Glutamatergic neuron (in vitro differentiated cells): Measurements from ENCODE around the gene TBC1D22B. TPM values are rescaled to one million over a fixed set of nuclear protein-coding genes. Genes with fewer than 3 reads are reported as not detected.

Source experiments
- DNase-seq: peaks from one replicate; pipeline ENCODE4 v3.0.0; 2022
- H3K27ac Mint-ChIP-seq: one replicate; pipeline ENCODE4 v1.8.0; 2020; ENCODE audit warnings: mild to moderate bottlenecking, mixed read lengths, inconsistent platforms; ENCODE audit not compliant: unreplicated experiment
- H3K27me3 Mint-ChIP-seq: one replicate; pipeline ENCODE4 v1.8.0; 2020; ENCODE audit warnings: mild to moderate bottlenecking, moderate library complexity, mixed read lengths, inconsistent platforms; ENCODE audit not compliant: unreplicated experiment
- H3K36me3 Mint-ChIP-seq: one replicate; pipeline ENCODE4 v1.8.0; 2020; ENCODE audit warnings: mild to moderate bottlenecking, mixed read lengths, inconsistent platforms; ENCODE audit not compliant: unreplicated experiment
- H3K4me1 Mint-ChIP-seq: one replicate; pipeline ENCODE4 v1.8.0; 2020; ENCODE audit warnings: mild to moderate bottlenecking, low read depth, mixed read lengths, inconsistent platforms; ENCODE audit not compliant: unreplicated experiment
- H3K4me3 Mint-ChIP-seq: one replicate; pipeline ENCODE4 v1.8.0; 2020; ENCODE audit warnings: mild to moderate bottlenecking, mixed read lengths, inconsistent platforms; ENCODE audit not compliant: unreplicated experiment
- H3K9me3 Mint-ChIP-seq: one replicate; pipeline ENCODE4 v1.8.0; 2020; ENCODE audit warnings: mild to moderate bottlenecking, moderate library complexity, mixed read lengths, inconsistent platforms; ENCODE audit not compliant: unreplicated experiment
- total RNA-seq: library from RNA; stranded (reverse); fragmentation: NEBNext Ultra II Directional; extraction: Animal tissue kit (Norgen Biotek cat#: 25700); gene quantifications from one replicate; pipeline ENCODE4 v1.2.1, GENCODE V29; 2021; ENCODE audit not compliant: unreplicated experiment
- TF ChIP-seq, protein P1 (sequence below): fragments of 200-600 bp; sonication (generic); IDR thresholded peaks from one replicate; pipeline ENCODE4 v1.5.0; 2021; ENCODE audit not compliant: partially characterized antibody, unreplicated experiment

TBC1D22B gene
- total RNA-seq, 1 donor from 2014 or later = 10.2 TPM

DNA sequence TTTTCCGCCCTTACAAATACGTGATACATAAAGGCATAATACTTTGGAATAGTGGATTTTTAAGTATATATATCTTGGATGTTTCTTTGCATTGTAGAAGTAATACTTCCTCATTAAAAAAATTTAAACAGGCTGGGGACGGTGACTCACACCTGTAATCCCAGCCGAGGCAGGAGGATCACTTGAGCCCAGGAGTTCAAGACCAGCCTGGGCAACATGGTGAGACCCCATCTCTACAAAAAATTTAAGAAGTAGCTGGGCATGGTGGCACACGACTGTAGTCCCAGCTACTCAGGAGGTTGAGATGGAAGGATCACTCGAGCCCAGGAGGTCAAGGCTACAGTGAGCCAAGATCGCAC is 57.6 kb downstream of the TBC1D22B start:
- Mint-ChIP-seq H3K27ac (no peak overlapping the region), H3K4me3 (no peak overlapping the region), H3K36me3 (no peaks in the 10 kb centered on the region), H3K4me1 (peaks cover under 1% of the 10 kb centered on the region), H3K27me3 (no peaks in the 10 kb centered on the region), H3K9me3 (no peaks in the 10 kb centered on the region)
- TF ChIP-seq, protein P1, sequence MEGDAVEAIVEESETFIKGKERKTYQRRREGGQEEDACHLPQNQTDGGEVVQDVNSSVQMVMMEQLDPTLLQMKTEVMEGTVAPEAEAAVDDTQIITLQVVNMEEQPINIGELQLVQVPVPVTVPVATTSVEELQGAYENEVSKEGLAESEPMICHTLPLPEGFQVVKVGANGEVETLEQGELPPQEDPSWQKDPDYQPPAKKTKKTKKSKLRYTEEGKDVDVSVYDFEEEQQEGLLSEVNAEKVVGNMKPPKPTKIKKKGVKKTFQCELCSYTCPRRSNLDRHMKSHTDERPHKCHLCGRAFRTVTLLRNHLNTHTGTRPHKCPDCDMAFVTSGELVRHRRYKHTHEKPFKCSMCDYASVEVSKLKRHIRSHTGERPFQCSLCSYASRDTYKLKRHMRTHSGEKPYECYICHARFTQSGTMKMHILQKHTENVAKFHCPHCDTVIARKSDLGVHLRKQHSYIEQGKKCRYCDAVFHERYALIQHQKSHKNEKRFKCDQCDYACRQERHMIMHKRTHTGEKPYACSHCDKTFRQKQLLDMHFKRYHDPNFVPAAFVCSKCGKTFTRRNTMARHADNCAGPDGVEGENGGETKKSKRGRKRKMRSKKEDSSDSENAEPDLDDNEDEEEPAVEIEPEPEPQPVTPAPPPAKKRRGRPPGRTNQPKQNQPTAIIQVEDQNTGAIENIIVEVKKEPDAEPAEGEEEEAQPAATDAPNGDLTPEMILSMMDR = no peak
- DNase-seq = no peak

DNA sequence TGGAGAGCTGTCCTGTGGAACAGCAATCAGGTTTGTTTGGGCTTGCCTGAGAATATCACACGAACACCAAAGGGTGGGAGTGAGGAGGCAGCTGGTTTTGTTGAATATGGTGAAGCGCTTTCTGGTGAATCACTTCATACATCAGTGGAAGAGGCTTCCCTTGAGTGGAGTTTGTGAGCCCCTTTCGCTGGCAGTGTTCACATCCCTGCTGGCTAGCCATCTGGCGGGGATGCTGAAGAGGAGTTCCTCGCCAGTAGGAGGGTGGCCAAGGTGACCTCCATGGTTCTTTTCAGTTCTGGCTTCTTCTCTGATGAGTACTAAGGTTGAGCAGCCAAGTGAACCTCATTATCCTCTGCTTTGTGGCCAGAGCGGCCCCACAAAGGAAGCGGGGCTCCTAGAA is 58.5 kb downstream of the TBC1D22B start:
- Mint-ChIP-seq H3K4me1 (peaks cover 5% of the 10 kb centered on the region), H3K27me3 (no peaks in the 10 kb centered on the region), H3K9me3 (no peaks in the 10 kb centered on the region), H3K4me3 (no peak overlapping the region), H3K36me3 (no peaks in the 10 kb centered on the region), H3K27ac (no peak overlapping the region)
- TF ChIP-seq, protein P1 = no peak
- DNase-seq = no peak

- no peaks in the 10 kb centered on the region for H3K27me3 Mint-ChIP-seq
- TF ChIP-seq, protein P1 = no peak
- no peak overlapping the region for H3K4me3 Mint-ChIP-seq
- H3K4me1 Mint-ChIP-seq = peaks cover 13% of the 10 kb centered on the region
- H3K9me3 Mint-ChIP-seq = no peaks in the 10 kb centered on the region
- no peak for DNase-seq
- no peaks in the 10 kb centered on the region for H3K36me3 Mint-ChIP-seq
- no peak overlapping the region for H3K27ac Mint-ChIP-seq
These were observed 59.9 kb downstream of the TBC1D22B start for GRCh38 chr6:37317312-37318038.

DNA sequence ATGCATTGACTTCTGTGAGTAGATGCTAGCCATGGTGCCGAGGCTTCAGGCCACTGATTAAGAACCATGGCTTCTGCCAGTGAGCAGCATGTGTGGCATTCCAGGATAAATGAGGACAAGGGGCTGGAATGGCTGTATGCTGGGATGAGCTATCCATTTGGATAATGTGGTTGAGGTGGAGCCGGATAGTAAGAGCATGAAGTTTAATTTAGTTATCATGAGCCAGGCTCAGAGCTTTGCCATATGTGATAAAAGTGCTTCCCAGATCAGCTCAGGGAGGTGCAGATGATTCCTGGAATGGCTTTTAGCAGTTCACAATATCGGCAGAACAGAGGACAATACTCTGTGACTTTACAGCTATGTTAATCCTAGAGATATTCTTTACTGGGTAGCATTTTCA is 61.6 kb downstream of the TBC1D22B start:
- peaks cover 15% of the 10 kb centered on the region for H3K4me1 Mint-ChIP-seq
- DNase-seq = no peak
- H3K27ac Mint-ChIP-seq = no peak overlapping the region
- H3K27me3 Mint-ChIP-seq = no peaks in the 10 kb centered on the region
- TF ChIP-seq, protein P1 = no peak
- H3K9me3 Mint-ChIP-seq = no peaks in the 10 kb centered on the region
- no peaks in the 10 kb centered on the region for H3K36me3 Mint-ChIP-seq
- H3K4me3 Mint-ChIP-seq = no peak overlapping the region

DNA sequence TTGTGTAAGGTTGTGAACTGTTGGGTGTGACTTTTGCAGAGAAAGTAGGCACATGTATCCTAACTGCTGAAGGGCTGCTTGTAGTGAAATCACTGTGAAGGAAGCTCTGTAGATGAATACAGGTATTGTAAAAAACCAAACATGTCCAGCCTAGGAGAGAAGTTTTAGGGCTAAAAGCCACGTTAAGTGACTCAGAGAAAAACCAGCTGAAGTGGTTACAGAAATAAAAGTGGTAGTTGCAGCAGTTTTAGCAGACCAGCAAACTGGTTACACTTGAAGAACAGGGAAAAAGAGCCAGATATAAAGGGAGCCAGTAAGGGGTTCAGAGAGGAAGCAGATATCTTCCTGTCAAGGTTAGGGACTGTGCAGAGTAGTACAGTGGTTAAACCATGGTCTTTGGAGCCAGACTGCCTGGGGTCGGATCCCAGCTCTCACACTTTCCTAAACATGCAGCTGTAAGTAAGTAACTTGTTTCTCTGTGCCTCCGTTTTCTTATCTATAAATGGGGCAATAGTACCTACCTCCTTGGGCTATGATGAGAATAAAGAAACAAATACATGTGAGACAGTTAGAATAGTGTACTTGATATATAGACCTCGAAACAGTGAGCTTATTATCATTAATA is 62.4 kb downstream of the TBC1D22B start:
- no peak for DNase-seq

More for the DNA sequence above, 62.4 kb downstream of the TBC1D22B start:
- Mint-ChIP-seq H3K4me3 (no peak overlapping the region), H3K9me3 (no peaks in the 10 kb centered on the region), H3K27me3 (no peaks in the 10 kb centered on the region), H3K27ac (no peak overlapping the region), H3K36me3 (no peaks in the 10 kb centered on the region), H3K4me1 (peaks cover 15% of the 10 kb centered on the region)
- TF ChIP-seq, protein P1 = no peak
